Measurements from ENCODE around the gene PKD1L1. TPM values are rescaled to one million over a fixed set of nuclear protein-coding genes. Genes with fewer than 3 reads are reported as not detected.

The PKD1L1 gene
- total RNA-seq, 1 experiment from 2014 or later, result 0.07 TPM

- no peaks in the 10 kb centered on the region for H3K36me3 Mint-ChIP-seq
- ATAC-seq, result no peak
- H3K4me3 Mint-ChIP-seq, result no peak overlapping the region
- no peaks in the 10 kb centered on the region for H3K4me1 Mint-ChIP-seq
- ChIA-PET POLR2A (no interaction called here), CTCF (no interaction called here)
- H3K27me3 Mint-ChIP-seq (ENCODE audit: low read depth), result no peaks in the 10 kb centered on the region
- TF ChIP-seq JAZF1 (CRISPR knock-in tag; IDR thresholded peaks at IDR 0.05) (no peak), RORB (CRISPR knock-in tag; IDR thresholded peaks at IDR 0.05) (no peak), SMAD4 (CRISPR knock-in tag; IDR thresholded peaks at IDR 0.05) (no peak), MLX (CRISPR knock-in tag; IDR thresholded peaks at IDR 0.05) (no peak)
- TF ChIP-seq, protein P1, sequence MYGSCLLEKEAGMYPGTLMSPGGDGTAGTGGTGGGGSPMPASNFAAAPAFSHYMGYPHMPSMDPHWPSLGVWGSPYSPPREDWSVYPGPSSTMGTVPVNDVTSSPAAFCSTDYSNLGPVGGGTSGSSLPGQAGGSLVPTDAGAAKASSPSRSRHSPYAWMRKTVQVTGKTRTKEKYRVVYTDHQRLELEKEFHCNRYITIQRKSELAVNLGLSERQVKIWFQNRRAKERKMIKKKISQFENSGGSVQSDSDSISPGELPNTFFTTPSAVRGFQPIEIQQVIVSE (CRISPR knock-in tag; IDR thresholded peaks at IDR 0.05; ENCODE audit: borderline replicate concordance), result no peak
- TF ChIP-seq, protein P2, sequence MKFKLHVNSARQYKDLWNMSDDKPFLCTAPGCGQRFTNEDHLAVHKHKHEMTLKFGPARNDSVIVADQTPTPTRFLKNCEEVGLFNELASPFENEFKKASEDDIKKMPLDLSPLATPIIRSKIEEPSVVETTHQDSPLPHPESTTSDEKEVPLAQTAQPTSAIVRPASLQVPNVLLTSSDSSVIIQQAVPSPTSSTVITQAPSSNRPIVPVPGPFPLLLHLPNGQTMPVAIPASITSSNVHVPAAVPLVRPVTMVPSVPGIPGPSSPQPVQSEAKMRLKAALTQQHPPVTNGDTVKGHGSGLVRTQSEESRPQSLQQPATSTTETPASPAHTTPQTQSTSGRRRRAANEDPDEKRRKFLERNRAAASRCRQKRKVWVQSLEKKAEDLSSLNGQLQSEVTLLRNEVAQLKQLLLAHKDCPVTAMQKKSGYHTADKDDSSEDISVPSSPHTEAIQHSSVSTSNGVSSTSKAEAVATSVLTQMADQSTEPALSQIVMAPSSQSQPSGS (CRISPR knock-in tag; IDR thresholded peaks at IDR 0.05; ENCODE audit: borderline replicate concordance, low read depth), result no peak
- TF ChIP-seq, protein P3, sequence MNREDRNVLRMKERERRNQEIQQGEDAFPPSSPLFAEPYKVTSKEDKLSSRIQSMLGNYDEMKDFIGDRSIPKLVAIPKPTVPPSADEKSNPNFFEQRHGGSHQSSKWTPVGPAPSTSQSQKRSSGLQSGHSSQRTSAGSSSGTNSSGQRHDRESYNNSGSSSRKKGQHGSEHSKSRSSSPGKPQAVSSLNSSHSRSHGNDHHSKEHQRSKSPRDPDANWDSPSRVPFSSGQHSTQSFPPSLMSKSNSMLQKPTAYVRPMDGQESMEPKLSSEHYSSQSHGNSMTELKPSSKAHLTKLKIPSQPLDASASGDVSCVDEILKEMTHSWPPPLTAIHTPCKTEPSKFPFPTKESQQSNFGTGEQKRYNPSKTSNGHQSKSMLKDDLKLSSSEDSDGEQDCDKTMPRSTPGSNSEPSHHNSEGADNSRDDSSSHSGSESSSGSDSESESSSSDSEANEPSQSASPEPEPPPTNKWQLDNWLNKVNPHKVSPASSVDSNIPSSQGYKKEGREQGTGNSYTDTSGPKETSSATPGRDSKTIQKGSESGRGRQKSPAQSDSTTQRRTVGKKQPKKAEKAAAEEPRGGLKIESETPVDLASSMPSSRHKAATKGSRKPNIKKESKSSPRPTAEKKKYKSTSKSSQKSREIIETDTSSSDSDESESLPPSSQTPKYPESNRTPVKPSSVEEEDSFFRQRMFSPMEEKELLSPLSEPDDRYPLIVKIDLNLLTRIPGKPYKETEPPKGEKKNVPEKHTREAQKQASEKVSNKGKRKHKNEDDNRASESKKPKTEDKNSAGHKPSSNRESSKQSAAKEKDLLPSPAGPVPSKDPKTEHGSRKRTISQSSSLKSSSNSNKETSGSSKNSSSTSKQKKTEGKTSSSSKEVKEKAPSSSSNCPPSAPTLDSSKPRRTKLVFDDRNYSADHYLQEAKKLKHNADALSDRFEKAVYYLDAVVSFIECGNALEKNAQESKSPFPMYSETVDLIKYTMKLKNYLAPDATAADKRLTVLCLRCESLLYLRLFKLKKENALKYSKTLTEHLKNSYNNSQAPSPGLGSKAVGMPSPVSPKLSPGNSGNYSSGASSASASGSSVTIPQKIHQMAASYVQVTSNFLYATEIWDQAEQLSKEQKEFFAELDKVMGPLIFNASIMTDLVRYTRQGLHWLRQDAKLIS (CRISPR knock-in tag; IDR thresholded peaks at IDR 0.05; ENCODE audit: borderline replicate concordance), result no peak
- TF ChIP-seq, protein P4, sequence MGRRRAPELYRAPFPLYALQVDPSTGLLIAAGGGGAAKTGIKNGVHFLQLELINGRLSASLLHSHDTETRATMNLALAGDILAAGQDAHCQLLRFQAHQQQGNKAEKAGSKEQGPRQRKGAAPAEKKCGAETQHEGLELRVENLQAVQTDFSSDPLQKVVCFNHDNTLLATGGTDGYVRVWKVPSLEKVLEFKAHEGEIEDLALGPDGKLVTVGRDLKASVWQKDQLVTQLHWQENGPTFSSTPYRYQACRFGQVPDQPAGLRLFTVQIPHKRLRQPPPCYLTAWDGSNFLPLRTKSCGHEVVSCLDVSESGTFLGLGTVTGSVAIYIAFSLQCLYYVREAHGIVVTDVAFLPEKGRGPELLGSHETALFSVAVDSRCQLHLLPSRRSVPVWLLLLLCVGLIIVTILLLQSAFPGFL (CRISPR knock-in tag; IDR thresholded peaks at IDR 0.05; ENCODE audit: borderline replicate concordance), result no peak
- H3K9me3 Mint-ChIP-seq, result no peaks in the 10 kb centered on the region
- DNase-seq (ENCODE audit: low spot score), result no peak
- no peak overlapping the region for H3K27ac Mint-ChIP-seq
These were observed 144.4 kb downstream of the PKD1L1 start for GRCh38 chr7:47803846-47804245.

DNA sequence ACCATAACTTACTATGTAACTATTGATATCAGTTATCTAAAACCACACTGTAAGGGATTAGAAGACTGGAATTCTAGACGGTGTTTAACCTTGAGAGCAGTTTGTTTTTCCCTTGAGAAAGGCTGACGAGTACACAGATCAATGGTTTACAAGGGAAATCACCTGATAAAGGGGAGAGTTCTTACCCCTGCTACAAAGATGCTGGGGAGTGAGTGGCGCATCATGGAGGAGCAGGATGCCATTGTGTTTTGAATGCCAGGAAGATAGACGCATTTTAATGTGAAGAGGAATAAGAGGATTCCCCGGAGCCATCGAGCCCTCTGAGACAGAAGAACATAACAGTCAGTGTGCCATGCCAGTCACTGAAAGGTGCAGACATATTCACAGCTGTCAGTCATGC, 145.2 kb downstream of the PKD1L1 start:
- Mint-ChIP-seq H3K27me3 (ENCODE audit: low read depth) (no peaks in the 10 kb centered on the region), H3K4me1 (no peaks in the 10 kb centered on the region), H3K9me3 (no peaks in the 10 kb centered on the region), H3K27ac (no peak overlapping the region), H3K36me3 (no peaks in the 10 kb centered on the region), H3K4me3 (no peak overlapping the region)
- ATAC-seq (no peak), DNase-seq (ENCODE audit: low spot score) (no peak)
- ChIA-PET POLR2A (no interaction called here), CTCF (interaction anchor here (1.3 kb wide), 1 partner anchor 16 kb away, joined by 4 read pairs; no protein-coding TSS in a partner anchor)
- TF ChIP-seq ZNF425 (CRISPR knock-in tag; conservative IDR thresholded peaks at IDR 0.05) (no peak), USF2 (CRISPR knock-in tag; IDR thresholded peaks at IDR 0.05) (no peak), ESRRA (CRISPR knock-in tag; IDR thresholded peaks at IDR 0.05; ENCODE audit: borderline replicate concordance) (no peak), KAT7 (CRISPR knock-in tag; IDR thresholded peaks at IDR 0.05; ENCODE audit: borderline replicate concordance) (no peak), RELA (CRISPR knock-in tag; IDR thresholded peaks at IDR 0.05; ENCODE audit: borderline replicate concordance) (no peak), MLX (CRISPR knock-in tag; IDR thresholded peaks at IDR 0.05) (no peak), MYBL2 (CRISPR knock-in tag; IDR thresholded peaks at IDR 0.05) (no peak), GTF2I (CRISPR knock-in tag; conservative IDR thresholded peaks at IDR 0.05) (no peak)
- TF ChIP-seq, protein P5, sequence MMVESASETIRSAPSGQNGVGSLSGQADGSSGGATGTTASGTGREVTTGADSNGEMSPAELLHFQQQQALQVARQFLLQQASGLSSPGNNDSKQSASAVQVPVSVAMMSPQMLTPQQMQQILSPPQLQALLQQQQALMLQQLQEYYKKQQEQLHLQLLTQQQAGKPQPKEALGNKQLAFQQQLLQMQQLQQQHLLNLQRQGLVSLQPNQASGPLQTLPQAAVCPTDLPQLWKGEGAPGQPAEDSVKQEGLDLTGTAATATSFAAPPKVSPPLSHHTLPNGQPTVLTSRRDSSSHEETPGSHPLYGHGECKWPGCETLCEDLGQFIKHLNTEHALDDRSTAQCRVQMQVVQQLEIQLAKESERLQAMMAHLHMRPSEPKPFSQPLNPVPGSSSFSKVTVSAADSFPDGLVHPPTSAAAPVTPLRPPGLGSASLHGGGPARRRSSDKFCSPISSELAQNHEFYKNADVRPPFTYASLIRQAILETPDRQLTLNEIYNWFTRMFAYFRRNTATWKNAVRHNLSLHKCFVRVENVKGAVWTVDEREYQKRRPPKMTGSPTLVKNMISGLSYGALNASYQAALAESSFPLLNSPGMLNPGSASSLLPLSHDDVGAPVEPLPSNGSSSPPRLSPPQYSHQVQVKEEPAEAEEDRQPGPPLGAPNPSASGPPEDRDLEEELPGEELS (CRISPR knock-in tag; IDR thresholded peaks at IDR 0.05), result no peak
- TF ChIP-seq, protein P6, sequence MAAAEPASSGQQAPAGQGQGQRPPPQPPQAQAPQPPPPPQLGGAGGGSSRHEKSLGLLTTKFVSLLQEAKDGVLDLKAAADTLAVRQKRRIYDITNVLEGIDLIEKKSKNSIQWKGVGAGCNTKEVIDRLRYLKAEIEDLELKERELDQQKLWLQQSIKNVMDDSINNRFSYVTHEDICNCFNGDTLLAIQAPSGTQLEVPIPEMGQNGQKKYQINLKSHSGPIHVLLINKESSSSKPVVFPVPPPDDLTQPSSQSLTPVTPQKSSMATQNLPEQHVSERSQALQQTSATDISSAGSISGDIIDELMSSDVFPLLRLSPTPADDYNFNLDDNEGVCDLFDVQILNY (CRISPR knock-in tag; IDR thresholded peaks at IDR 0.05), result no peak
